Caco-2 (cell line): ENCODE results near the gene TMEM19. TPM values are rescaled to one million over a fixed set of nuclear protein-coding genes. Genes with fewer than 3 reads are reported as not detected.
A peak's percentile ranks its signal among the peaks of the same experiment; 100 is the strongest.

ENCODE experiments used
- BruUV-seq: library from RNA; stranded (reverse); fragments of 400-500 nt; replicated peaks from 2 replicates; lab custom pipeline; 2021; lab: Mats Ljungman, UMichigan
- CTCF ChIA-PET: fragments of 300-600 bp; sonication (Branson Sonifier 250); formaldehyde crosslinking; loops from one replicate; lab custom pipeline; 2022; ENCODE audit warnings: antibody characterized with exemption; lab: Charles Lee
- POLR2A ChIA-PET: fragments of 300-600 bp; sonication (Branson Sonifier 250); formaldehyde crosslinking; loops from one replicate; lab custom pipeline; 2022; ENCODE audit warnings: antibody characterized with exemption; lab: Charles Lee
- DNase-seq, 2 experiments: peaks; one replicate each; pipeline versions ENCODE4 v3.0.0 to v3.0.0-alpha.2; 2020 to 2022
- H3K27me3 ChIP-seq: replicated peaks from 2 replicates; pipeline ENCODE4 v1.6.0; 2011; ENCODE audit warnings: low read length; ENCODE audit not compliant: control insufficient read depth, insufficient read depth
- H3K36me3 ChIP-seq: 2 replicates; pipeline ENCODE4 v1.5.1; 2011; ENCODE audit warnings: low read length; ENCODE audit not compliant: control insufficient read depth, insufficient read depth
- H3K4me1 ChIP-seq: fragments of 250-450 bp; sonication (Bioruptor Pico); 2 replicates; pipeline ENCODE4 v1.5.1; 2020; ENCODE audit warnings: mild to moderate bottlenecking
- H3K4me3 ChIP-seq: 2 replicates; pipeline ENCODE4 v1.5.1; 2011; ENCODE audit warnings: low read depth, mild to moderate bottlenecking, control low read depth, low read length
- H3K9me3 ChIP-seq: fragments of 250-450 bp; sonication (Bioruptor Pico); 2 replicates; pipeline ENCODE4 v1.5.1; 2020; ENCODE audit warnings: mild to moderate bottlenecking, moderate library complexity
- H3K27ac Mint-ChIP-seq: one replicate; pipeline ENCODE4 v1.8.0; 2022; ENCODE audit warnings: mixed read lengths; ENCODE audit not compliant: unreplicated experiment
- H3K27me3 Mint-ChIP-seq: one replicate; pipeline ENCODE4 v1.8.0; 2022; ENCODE audit warnings: mixed read lengths; ENCODE audit not compliant: insufficient read depth, unreplicated experiment
- H3K36me3 Mint-ChIP-seq: one replicate; pipeline ENCODE4 v1.8.0; 2022; ENCODE audit warnings: mild to moderate bottlenecking, mixed read lengths; ENCODE audit not compliant: insufficient read depth, unreplicated experiment
- H3K4me1 Mint-ChIP-seq: one replicate; pipeline ENCODE4 v1.8.0; 2022; ENCODE audit warnings: low read depth, mixed read lengths; ENCODE audit not compliant: unreplicated experiment
- H3K4me3 Mint-ChIP-seq: one replicate; pipeline ENCODE4 v1.8.0; 2022; ENCODE audit warnings: mild to moderate bottlenecking, moderate library complexity, mixed read lengths; ENCODE audit not compliant: unreplicated experiment
- H3K9me3 Mint-ChIP-seq: one replicate; pipeline ENCODE4 v1.8.0; 2022; ENCODE audit warnings: mixed read lengths; ENCODE audit not compliant: unreplicated experiment
- intact Hi-C: fragments of 100-400 bp; cut with micrococcal nuclease; formaldehyde crosslinking; loops from one replicate; pipeline ENCODE4 v1.10.0; 2022; ENCODE audit not compliant: unreplicated experiment
- total RNA-seq: library from RNA; stranded (reverse); gene quantifications from 2 replicates; pipeline ENCODE4 v1.2.3, GENCODE V29; 2022
- TF ChIP-seq, protein P1 (sequence below), 2 experiments: fragments of 200-600 bp in 1 of 2; IDR thresholded peaks; 1 replicate in 1 of 2; 2 replicates in 1 of 2; pipeline versions ENCODE4 v1.5.1 to v1.8.0; 2011 to 2022; ENCODE audit warnings: antibody characterized with exemption in 1 of 2, control low read depth in 1 of 2, inconsistent platforms in 1 of 2, low read depth in 1 of 2, low read length in 1 of 2, mild to moderate bottlenecking in 1 of 2, moderate library complexity in 1 of 2; ENCODE audit not compliant: insufficient read depth in 1 of 2, severe bottlenecking in 1 of 2, unreplicated experiment in 1 of 2

The TMEM19 gene
- total RNA-seq, 1 experiment from 2014 or later, result 24.2 TPM

GRCh38 chr12:71683633-71684032 lies 2.2 kb upstream of the TMEM19 start:
- CTCF ChIA-PET, result interaction anchor here (0.6 to 4.3 kb wide), 2 partner anchors 47 to 63 kb away, joined by 3 to 49 read pairs; no protein-coding TSS in a partner anchor
- TSS peak; percentile 56 for BruUV-seq
- intact Hi-C loops, result no loop called here
- TF ChIP-seq, protein P1, sequence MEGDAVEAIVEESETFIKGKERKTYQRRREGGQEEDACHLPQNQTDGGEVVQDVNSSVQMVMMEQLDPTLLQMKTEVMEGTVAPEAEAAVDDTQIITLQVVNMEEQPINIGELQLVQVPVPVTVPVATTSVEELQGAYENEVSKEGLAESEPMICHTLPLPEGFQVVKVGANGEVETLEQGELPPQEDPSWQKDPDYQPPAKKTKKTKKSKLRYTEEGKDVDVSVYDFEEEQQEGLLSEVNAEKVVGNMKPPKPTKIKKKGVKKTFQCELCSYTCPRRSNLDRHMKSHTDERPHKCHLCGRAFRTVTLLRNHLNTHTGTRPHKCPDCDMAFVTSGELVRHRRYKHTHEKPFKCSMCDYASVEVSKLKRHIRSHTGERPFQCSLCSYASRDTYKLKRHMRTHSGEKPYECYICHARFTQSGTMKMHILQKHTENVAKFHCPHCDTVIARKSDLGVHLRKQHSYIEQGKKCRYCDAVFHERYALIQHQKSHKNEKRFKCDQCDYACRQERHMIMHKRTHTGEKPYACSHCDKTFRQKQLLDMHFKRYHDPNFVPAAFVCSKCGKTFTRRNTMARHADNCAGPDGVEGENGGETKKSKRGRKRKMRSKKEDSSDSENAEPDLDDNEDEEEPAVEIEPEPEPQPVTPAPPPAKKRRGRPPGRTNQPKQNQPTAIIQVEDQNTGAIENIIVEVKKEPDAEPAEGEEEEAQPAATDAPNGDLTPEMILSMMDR (IDR thresholded peaks at IDR 0.05; ENCODE audit: insufficient read depth in 1 of 2, low read depth in 1 of 2, low read length in 1 of 2, severe bottlenecking in 1 of 2, unreplicated experiment in 1 of 2), result no peak
- POLR2A ChIA-PET, result interaction anchor here (3.1 kb wide), 1 partner anchor 20 kb away, joined by 49 read pairs; the partner anchor contains the start of genes THAP2 and ZFC3H1
- Histone ChIP-seq H3K4me1 (no peaks in the 10 kb centered on the region), H3K36me3 (no peaks in the 10 kb centered on the region), H3K4me3 (no peak overlapping the region), H3K27me3 (no peaks in the 10 kb centered on the region), H3K9me3 (no peaks in the 10 kb centered on the region)
- Mint-ChIP-seq H3K27me3 (no peaks in the 10 kb centered on the region), H3K36me3 (no peaks in the 10 kb centered on the region), H3K4me1 (no peaks in the 10 kb centered on the region), H3K9me3 (no peaks in the 10 kb centered on the region), H3K4me3 (no peak overlapping the region), H3K27ac (peak overlapping the region; percentile 53)
- no peak for DNase-seq

DNA sequence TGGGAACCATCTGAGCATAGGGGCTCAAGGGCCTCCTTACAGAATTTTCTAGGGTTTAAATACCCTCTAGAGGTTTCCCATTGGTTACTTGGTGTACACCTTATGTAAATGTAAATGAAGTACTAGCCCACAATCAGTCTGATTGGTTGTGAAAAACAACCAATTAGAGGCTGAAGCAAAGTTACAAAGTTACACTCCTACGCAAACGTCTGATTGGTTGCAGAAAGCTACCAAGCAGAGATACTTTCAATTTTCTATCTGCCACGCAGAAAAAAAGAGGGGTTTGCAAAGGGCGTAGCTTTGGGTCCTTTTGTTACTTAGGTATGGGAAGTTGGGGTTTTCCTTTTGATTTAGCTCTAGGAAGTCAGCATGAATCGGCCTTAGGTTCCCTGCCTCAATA lies 1.8 kb upstream of the TMEM19 start:
- Mint-ChIP-seq H3K36me3 (no peaks in the 10 kb centered on the region), H3K9me3 (no peaks in the 10 kb centered on the region), H3K4me3 (no peak overlapping the region), H3K4me1 (no peaks in the 10 kb centered on the region), H3K27ac (peak overlapping the region; percentile 53), H3K27me3 (no peaks in the 10 kb centered on the region)
- peak in 1 of 2 experiments; percentile 6 for DNase-seq
- H3K36me3 ChIP-seq, result no peaks in the 10 kb centered on the region
- ChIA-PET CTCF (interaction anchor here (0.6 to 4.3 kb wide), 2 partner anchors 47 to 63 kb away, joined by 3 to 49 read pairs; no protein-coding TSS in a partner anchor), POLR2A (interaction anchor here (3.1 kb wide), 1 partner anchor 20 kb away, joined by 49 read pairs; the partner anchor contains the start of genes THAP2 and ZFC3H1)
- intact Hi-C loops, result no loop called here
- H3K9me3 ChIP-seq, result no peaks in the 10 kb centered on the region
- no TSS peak for BruUV-seq
- no peak overlapping the region for H3K4me3 ChIP-seq
- H3K27me3 ChIP-seq, result no peaks in the 10 kb centered on the region
- no peaks in the 10 kb centered on the region for H3K4me1 ChIP-seq
- TF ChIP-seq, protein P1 (IDR thresholded peaks at IDR 0.05; ENCODE audit: insufficient read depth in 1 of 2, low read depth in 1 of 2, low read length in 1 of 2, severe bottlenecking in 1 of 2, unreplicated experiment in 1 of 2), result no peak

DNA sequence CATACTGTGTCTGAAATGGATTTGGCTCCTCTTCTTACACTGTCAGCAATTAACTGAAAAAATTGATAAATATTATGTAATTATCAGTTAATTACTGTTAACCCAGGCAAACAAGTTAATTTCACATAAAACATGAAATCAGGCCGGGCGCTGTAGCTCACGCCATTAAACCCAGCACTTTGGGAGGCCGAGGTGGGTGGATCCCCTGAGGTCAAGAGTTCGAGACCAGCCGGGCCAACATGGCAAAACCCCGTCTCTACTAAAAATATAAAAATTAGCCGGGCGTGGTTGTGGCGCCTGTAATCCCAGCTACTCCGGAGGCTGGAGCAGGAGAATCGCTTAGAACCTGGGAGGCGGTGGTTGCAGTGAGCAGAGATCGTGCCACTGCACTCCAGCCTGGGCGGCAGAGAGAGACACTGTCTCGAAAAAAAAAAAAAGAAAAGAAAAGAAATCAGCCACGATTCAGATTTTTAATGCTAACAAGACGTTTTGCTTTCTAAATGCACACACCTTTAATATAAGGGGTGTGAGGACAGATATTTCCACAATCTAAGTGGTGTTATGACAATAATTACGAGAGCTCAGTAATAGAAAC lies 473 bp upstream of the TMEM19 start:
- no peaks in the 10 kb centered on the region for H3K36me3 Mint-ChIP-seq
- CTCF ChIA-PET, result interaction anchor here (1.8 to 4.3 kb wide), 2 partner anchors 22 to 61 kb away, joined by 16 to 49 read pairs; partner anchors contain the start of genes THAP2 and ZFC3H1
- no peaks in the 10 kb centered on the region for H3K36me3 ChIP-seq
- H3K27me3 ChIP-seq, result no peaks in the 10 kb centered on the region
- intact Hi-C loops, result no loop called here
- H3K4me3 Mint-ChIP-seq, result peak overlapping the region; percentile 97
- no peaks in the 10 kb centered on the region for H3K9me3 ChIP-seq
- no peaks in the 10 kb centered on the region for H3K4me1 ChIP-seq
- POLR2A ChIA-PET, result interaction anchor here (1.2 to 3.1 kb wide), 3 partner anchors 22 to 69 kb away, joined by 9 to 49 read pairs (median 16); partner anchors contain the start of genes RAB21, THAP2 and ZFC3H1
- no peaks in the 10 kb centered on the region for H3K27me3 Mint-ChIP-seq
- H3K27ac Mint-ChIP-seq, result peak overlapping the region; percentile 93
- TF ChIP-seq, protein P1 (IDR thresholded peaks at IDR 0.05; ENCODE audit: insufficient read depth in 1 of 2, low read depth in 1 of 2, low read length in 1 of 2, severe bottlenecking in 1 of 2, unreplicated experiment in 1 of 2), result no peak
- peak in 1 of 2 experiments; percentile 15 for DNase-seq
- no TSS peak for BruUV-seq
- peak overlapping the region; percentile 46 for H3K4me3 ChIP-seq
- no peaks in the 10 kb centered on the region for H3K9me3 Mint-ChIP-seq
- no peaks in the 10 kb centered on the region for H3K4me1 Mint-ChIP-seq
